ENCODE measurements around the gene BRMS1. TPM values are rescaled to one million over a fixed set of nuclear protein-coding genes. Genes with fewer than 3 reads are reported as not detected.

The BRMS1 gene
- total and polyA plus RNA-seq, 10 of the 15 experiments (the other 5 are each of a cell fraction or from before 2014, with no cell fraction given): 2.1 to 85.3 (median 48.5) TPM

- TF ChIP-seq RELA (IDR thresholded peaks at IDR 0.05; ENCODE audit: borderline replicate concordance, partially characterized antibody) (no peak), SPI1 (IDR thresholded peaks at IDR 0.05; ENCODE audit: borderline replicate concordance, insufficient read depth, low read depth, low read length) (peak; percentile 40; the same call in 1 of the 2 replicates), SP1 (IDR thresholded peaks at IDR 0.05; ENCODE audit: low read depth, low read length) (peak; percentile 49), SRF (IDR thresholded peaks at IDR 0.05; ENCODE audit: low read depth in 2 of 2, low read length in 2 of 2) (peak; percentile 95 to 97), BCL11A (IDR thresholded peaks at IDR 0.05; ENCODE audit: low read depth, low read length) (peak; percentile 13; the same call in 1 of the 2 replicates), CREB1 (IDR thresholded peaks at IDR 0.05; ENCODE audit: low read depth) (peak; percentile 48; the same call in 1 of the 2 replicates), SMAD1 (IDR thresholded peaks at IDR 0.05; ENCODE audit: low read depth, partially characterized antibody) (no peak), ZNF207 (IDR thresholded peaks at IDR 0.05; ENCODE audit: borderline replicate concordance) (no peak), ZNF622 (IDR thresholded peaks at IDR 0.05) (no peak), KLF5 (IDR thresholded peaks at IDR 0.05; ENCODE audit: partially characterized antibody) (no peak), PKNOX1 (IDR thresholded peaks at IDR 0.05) (no peak), USF1 (IDR thresholded peaks at IDR 0.05; ENCODE audit: borderline replicate concordance, extremely low read length, insufficient read depth, low read depth, low read length) (peak; percentile 73), CHD2 (IDR thresholded peaks at IDR 0.05; ENCODE audit: borderline replicate concordance, low read depth, low read length) (0 out of 2 replicates have a peak, but pooled peaks have one; percentile 53), PML (IDR thresholded peaks at IDR 0.05; ENCODE audit: low read length) (no peak), ZNF592 (IDR thresholded peaks at IDR 0.05) (no peak), PAX5 (IDR thresholded peaks at IDR 0.05; ENCODE audit: borderline replicate concordance, low read depth, low read length) (peak; percentile 68; the same call in 1 of the 2 replicates), MEF2A (IDR thresholded peaks at IDR 0.05; ENCODE audit: insufficient read depth, low read depth, low read length) (no peak), IKZF1 (conservative IDR thresholded peaks at IDR 0.05) (peak; percentile 25; the same call in 1 of the 2 replicates), ZZZ3 (IDR thresholded peaks at IDR 0.05; ENCODE audit: control insufficient read depth, insufficient read length, low read depth) (no peak), RUNX3 (IDR thresholded peaks at IDR 0.05; ENCODE audit: low read length) (0 out of 2 replicates have a peak, but pooled peaks have one; percentile 27), TCF7 (IDR thresholded peaks at IDR 0.05; ENCODE audit: borderline replicate concordance) (no peak)
These were observed 26.9 kb downstream of the BRMS1 start (continued) for GRCh38 chr11:66317723-66318599.

Data from GM12878 (cell line).